ENCODE data around the gene FERMT3. TPM values are rescaled to one million over a fixed set of nuclear protein-coding genes. Genes with fewer than 3 reads are reported as not detected.
A peak's percentile ranks its signal among the peaks of the same experiment; 100 is the strongest.

FERMT3 gene
- total RNA-seq, 2 experiments from 2014 or later, result 55.8 to 61.1 TPM

DNA sequence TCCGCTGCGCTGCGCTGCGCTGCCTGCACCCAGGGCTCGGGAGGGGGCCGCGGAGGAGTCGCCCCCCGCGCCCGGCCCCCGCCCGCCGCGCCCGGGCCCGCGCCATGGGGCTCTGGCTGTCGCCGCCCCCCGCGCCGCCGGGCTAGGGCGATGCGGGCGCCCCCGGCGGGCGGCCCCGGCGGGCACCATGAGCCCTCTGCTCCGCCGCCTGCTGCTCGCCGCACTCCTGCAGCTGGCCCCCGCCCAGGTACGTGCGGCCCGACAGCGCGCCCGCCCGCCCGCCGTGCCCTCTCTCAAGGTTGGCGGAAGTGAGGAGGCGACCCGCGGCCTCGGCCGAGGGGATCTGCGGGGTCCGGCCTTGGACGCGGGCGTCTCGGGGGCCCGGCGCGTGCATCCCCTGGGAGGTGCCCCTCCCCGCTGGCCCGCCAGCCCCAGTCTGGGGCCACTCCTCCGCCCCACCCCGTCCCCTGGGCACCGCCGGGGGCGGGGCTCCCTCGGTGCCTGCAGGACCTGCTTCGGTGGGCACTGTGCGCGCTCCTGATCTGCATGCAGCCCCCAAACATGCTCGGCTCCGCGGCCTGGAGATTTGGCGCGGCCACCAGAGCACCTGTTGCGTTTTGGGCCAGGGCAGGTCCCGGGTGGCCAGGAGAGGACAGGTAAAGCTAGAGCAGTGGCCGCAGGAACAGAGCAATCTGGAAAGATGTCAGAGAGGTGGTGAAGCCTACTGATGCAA, 28.3 kb downstream of the FERMT3 start:
- peak in 11 of 14 experiments; percentile 39 to 86 (median 54) for DNase-seq
- no peaks in the 10 kb centered on the region for H3K9me3 ChIP-seq (ENCODE audit: control insufficient read depth in 1 of 2, insufficient read depth in 1 of 2, low read length in 2 of 2)
- peak overlapping the region in 1 of 2 donors; percentile 57 for H3K27ac ChIP-seq (ENCODE audit: low read depth in 1 of 2, low read length in 2 of 2)
- H3K4me1 ChIP-seq (ENCODE audit: insufficient read depth, low read length), result peaks cover 63% of the 10 kb centered on the region
- Mint-ChIP-seq H3K36me3 (ENCODE audit: low read depth) (peaks cover 10% of the 10 kb centered on the region), H3K4me1 (ENCODE audit: low read depth) (peaks cover 46% of the 10 kb centered on the region), H3K4me3 (peak overlapping the region; percentile 86), H3K27me3 (no peaks in the 10 kb centered on the region), H3K9me3 (no peaks in the 10 kb centered on the region), H3K27ac (peak overlapping the region; percentile 88)
- ATAC-seq (ENCODE audit: poor library complexity), result peak; percentile 61
- no peaks in the 10 kb centered on the region for H3K27me3 ChIP-seq (ENCODE audit: control insufficient read depth in 1 of 2, insufficient read depth in 2 of 2, low read length in 2 of 2)
- peaks cover 12% of the 10 kb centered on the region for H3K36me3 ChIP-seq (ENCODE audit: insufficient read depth, low read length)
- POLR2A ChIA-PET, result interaction anchor here (1.0 to 2.5 kb wide), 5 partner anchors 8 to 83 kb away, joined by 3 to 11 read pairs (median 4); partner anchors contain the start of genes FERMT3, NUDT22, PRDX5 and TRMT112
- CTCF ChIA-PET, result interaction anchor here (0.6 to 1.6 kb wide), 5 partner anchors 10 to 83 kb away, joined by 3 to 8 read pairs (median 3); partner anchors contain the start of genes PPP1R14B and PRDX5
- intact Hi-C loops (cut with DNase I, micrococcal nuclease), result loop anchor here in 1 of 2 experiments (5.0 kb wide), 2 partner anchors 37 to 48 kb away; partner anchors contain the start of gene STIP1
- TF ChIP-seq, protein P1, sequence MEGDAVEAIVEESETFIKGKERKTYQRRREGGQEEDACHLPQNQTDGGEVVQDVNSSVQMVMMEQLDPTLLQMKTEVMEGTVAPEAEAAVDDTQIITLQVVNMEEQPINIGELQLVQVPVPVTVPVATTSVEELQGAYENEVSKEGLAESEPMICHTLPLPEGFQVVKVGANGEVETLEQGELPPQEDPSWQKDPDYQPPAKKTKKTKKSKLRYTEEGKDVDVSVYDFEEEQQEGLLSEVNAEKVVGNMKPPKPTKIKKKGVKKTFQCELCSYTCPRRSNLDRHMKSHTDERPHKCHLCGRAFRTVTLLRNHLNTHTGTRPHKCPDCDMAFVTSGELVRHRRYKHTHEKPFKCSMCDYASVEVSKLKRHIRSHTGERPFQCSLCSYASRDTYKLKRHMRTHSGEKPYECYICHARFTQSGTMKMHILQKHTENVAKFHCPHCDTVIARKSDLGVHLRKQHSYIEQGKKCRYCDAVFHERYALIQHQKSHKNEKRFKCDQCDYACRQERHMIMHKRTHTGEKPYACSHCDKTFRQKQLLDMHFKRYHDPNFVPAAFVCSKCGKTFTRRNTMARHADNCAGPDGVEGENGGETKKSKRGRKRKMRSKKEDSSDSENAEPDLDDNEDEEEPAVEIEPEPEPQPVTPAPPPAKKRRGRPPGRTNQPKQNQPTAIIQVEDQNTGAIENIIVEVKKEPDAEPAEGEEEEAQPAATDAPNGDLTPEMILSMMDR (IDR thresholded peaks at IDR 0.05), result no peak
- H3K4me3 ChIP-seq (ENCODE audit: low read length), result peak overlapping the region; percentile 65

DNA sequence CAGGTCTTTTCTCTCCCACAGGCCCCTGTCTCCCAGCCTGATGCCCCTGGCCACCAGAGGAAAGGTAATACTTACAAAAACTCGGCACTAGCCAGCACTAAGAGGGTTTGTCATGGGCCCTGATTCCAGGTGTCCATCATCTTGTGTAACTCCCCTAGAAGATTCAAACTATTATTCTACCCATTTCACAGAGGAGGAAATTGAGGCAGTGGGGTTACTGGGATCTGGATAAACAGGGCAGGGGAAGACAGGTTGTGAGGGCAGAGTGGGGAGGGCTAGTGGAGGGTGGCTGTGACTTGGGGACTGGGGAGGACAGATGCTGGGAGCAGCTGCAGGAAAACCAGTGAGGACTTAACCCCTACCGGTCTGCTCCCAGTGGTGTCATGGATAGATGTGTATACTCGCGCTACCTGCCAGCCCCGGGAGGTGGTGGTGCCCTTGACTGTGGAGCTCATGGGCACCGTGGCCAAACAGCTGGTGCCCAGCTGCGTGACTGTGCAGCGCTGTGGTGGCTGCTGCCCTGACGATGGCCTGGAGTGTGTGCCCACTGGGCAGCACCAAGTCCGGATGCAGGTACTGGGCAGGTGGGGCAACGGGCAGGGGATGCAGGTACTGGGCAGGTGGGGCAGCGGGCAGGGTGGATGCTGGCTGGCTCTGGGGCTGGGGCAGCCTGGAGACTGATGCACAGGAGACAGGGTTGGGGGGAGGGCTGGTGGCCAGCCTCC, 29.1 kb downstream of the FERMT3 start:
- Mint-ChIP-seq H3K4me1 (ENCODE audit: low read depth) (peaks cover 47% of the 10 kb centered on the region), H3K27ac (peak overlapping the region; percentile 88), H3K36me3 (ENCODE audit: low read depth) (peaks cover 17% of the 10 kb centered on the region), H3K27me3 (no peaks in the 10 kb centered on the region), H3K9me3 (no peaks in the 10 kb centered on the region), H3K4me3 (peak overlapping the region; percentile 86)
- H3K27ac ChIP-seq (ENCODE audit: low read depth in 1 of 2, low read length in 2 of 2), result peak overlapping the region in 1 of 2 donors; percentile 57
- DNase-seq, result no peak
- ChIA-PET CTCF (interaction anchor here (0.8 to 2.6 kb wide), 4 partner anchors 10 to 31 kb away, joined by 3 to 8 read pairs (median 5); partner anchors contain the start of gene PPP1R14B), POLR2A (interaction anchor here (1.0 to 2.5 kb wide), 5 partner anchors 9 to 82 kb away, joined by 3 to 11 read pairs (median 4); partner anchors contain the start of genes FERMT3, NUDT22, PRDX5 and TRMT112)
- no peak for ATAC-seq (ENCODE audit: poor library complexity)
- peaks cover 66% of the 10 kb centered on the region for H3K4me1 ChIP-seq (ENCODE audit: insufficient read depth, low read length)
- TF ChIP-seq, protein P1 (IDR thresholded peaks at IDR 0.05), result no peak
- H3K9me3 ChIP-seq (ENCODE audit: control insufficient read depth in 1 of 2, insufficient read depth in 1 of 2, low read length in 2 of 2), result no peaks in the 10 kb centered on the region
- intact Hi-C loops (cut with DNase I, micrococcal nuclease), result no loop called here
- H3K36me3 ChIP-seq (ENCODE audit: insufficient read depth, low read length), result peaks cover 12% of the 10 kb centered on the region
- peak overlapping the region; percentile 65 for H3K4me3 ChIP-seq (ENCODE audit: low read length)
- H3K27me3 ChIP-seq (ENCODE audit: control insufficient read depth in 1 of 2, insufficient read depth in 2 of 2, low read length in 2 of 2), result no peaks in the 10 kb centered on the region

DNA sequence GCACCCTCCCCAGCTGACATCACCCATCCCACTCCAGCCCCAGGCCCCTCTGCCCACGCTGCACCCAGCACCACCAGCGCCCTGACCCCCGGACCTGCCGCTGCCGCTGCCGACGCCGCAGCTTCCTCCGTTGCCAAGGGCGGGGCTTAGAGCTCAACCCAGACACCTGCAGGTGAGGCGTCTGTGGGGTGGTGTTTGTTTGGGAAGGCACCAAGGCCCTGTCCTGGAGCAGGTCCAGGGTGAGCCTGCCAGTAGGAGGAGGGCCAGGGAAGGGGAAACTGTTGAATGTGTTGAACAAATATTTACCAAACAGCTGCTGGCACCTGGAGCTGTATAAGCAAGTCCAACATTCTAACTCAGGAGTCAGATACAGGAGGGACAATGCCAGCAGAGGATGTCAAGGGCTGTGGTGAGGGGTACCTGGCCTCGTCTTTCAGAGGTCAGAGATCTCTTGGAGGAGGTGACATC, 31.0 kb downstream of the FERMT3 start:
- Mint-ChIP-seq H3K4me1 (ENCODE audit: low read depth) (peaks cover 45% of the 10 kb centered on the region), H3K9me3 (no peaks in the 10 kb centered on the region), H3K4me3 (peak overlapping the region; percentile 54), H3K27ac (peak overlapping the region; percentile 100), H3K27me3 (no peaks in the 10 kb centered on the region), H3K36me3 (ENCODE audit: low read depth) (peaks cover 28% of the 10 kb centered on the region)
- Histone ChIP-seq H3K4me3 (ENCODE audit: low read length) (no peak overlapping the region), H3K36me3 (ENCODE audit: insufficient read depth, low read length) (peaks cover 12% of the 10 kb centered on the region), H3K27ac (ENCODE audit: low read depth in 1 of 2, low read length in 2 of 2) (no peak overlapping the region), H3K27me3 (ENCODE audit: control insufficient read depth in 1 of 2, insufficient read depth in 2 of 2, low read length in 2 of 2) (no peaks in the 10 kb centered on the region), H3K4me1 (ENCODE audit: insufficient read depth, low read length) (peaks cover 59% of the 10 kb centered on the region), H3K9me3 (ENCODE audit: control insufficient read depth in 1 of 2, insufficient read depth in 1 of 2, low read length in 2 of 2) (no peaks in the 10 kb centered on the region)
- no peak for ATAC-seq (ENCODE audit: poor library complexity)
- POLR2A ChIA-PET, result interaction anchor here (0.7 to 2.5 kb wide), 2 partner anchors 11 to 684 kb away, joined by 3 to 10 read pairs; partner anchors contain the start of genes NUDT22 and TRPT1
- TF ChIP-seq, protein P1 (IDR thresholded peaks at IDR 0.05), result no peak
- intact Hi-C loops (cut with DNase I, micrococcal nuclease), result no loop called here
- CTCF ChIA-PET, result interaction anchor here (0.8 to 2.6 kb wide), 2 partner anchors 11 to 33 kb away, joined by 3 to 7 read pairs; no protein-coding TSS in a partner anchor
- no peak for DNase-seq

All from CD4-positive, alpha-beta T cell (primary cell).